Central memory CD4-positive, alpha-beta T cell (primary cell): Measurements from ENCODE around the gene OSBP2.

Experiments
- DNase-seq: peaks from one replicate; pipeline ENCODE4 v3.0.0; 2022

OSBP2 gene

DNA sequence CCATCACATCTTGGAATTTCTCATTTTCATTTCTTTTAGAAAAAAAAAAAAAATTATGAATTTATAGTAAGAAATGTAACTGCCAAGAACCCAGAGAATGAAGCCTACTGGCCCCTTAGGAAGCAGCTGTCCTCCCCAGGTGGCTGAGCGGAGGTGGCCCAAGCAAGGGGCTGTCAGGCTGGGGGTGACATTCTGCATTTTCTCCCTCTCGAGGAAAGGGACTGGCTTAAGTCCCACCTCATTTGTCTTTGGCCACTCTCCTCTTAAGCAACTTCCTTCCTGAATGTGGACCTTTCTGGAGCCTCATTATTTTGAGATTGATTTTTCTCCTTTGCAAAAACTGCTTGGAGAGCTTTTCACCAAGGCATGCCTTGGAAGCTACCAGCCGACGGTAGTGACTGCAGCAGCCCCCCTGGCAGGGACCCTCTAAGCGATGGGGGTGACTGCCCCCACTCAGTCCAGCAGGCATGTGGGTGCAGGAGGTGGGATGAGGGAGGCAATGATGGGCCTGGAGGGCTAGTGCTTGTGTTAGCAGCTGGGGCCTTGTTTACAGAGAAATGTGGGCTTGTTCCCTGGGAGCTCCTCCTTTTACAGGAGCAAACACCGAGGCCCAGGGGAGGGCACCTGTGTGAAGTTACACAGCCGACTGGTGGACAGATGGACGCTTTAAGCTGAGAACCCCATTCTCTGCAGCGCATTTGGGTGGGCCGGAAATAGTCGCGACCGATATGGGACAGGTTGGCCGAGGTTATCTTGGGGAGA is 162.2 kb downstream of the OSBP2 start:
- no peak for DNase-seq

DNA sequence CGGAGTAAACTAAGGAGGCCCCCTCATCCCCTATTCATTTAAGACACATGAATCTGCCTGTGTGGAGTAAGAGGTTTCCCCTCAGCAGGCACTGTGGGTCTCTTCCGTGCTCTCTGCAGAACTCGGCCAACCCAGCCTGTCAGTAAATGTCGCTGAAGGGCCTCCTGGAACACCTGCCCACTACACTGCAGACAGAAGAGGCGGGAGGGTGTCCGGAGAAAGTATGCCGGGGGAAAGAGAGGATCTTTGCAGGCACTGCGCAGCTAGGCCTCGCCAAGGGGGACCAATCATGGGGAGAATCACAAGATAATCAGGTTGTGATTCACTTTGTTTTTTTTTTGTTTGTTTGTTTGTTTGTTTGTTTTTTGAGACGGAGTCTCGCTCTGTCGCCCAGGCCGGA is 163.1 kb downstream of the OSBP2 start:
- DNase-seq: no peak

DNA sequence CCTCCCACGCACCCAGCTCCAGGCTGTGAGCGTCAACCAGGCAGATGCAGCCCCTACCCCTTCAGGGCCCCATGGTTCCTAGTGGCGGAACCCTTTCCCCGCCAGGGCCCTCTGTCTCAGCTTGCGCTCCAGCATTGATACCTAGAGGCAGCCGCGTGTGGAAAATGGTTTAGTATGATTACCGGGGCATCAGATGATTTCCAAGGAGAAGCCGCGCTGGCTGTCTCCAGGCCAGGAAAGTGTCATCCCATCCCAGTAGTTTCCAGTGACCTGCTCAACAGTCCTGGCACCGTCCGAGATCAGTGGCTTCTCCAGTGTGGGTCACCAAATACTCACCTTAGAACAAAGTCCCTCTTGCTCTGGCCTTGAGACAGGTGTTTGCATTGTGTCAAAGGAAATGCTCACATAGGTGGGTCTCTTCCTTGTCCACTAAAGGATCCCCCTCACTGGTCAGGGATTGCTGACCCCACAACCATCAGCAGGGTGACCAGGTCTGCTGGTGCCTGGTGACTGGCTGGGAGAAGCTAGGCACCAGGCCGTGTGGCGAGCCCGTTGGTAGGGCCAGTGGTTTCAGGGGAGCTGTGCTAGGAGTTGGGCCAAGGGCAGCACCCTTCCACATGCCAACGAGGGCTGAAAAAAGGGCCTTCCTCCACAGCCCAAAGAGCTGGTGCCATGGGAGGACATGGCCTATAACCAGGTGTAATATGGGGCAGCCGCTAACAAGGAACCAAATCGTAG is 164.5 kb downstream of the OSBP2 start:
- no peak for DNase-seq

DNA sequence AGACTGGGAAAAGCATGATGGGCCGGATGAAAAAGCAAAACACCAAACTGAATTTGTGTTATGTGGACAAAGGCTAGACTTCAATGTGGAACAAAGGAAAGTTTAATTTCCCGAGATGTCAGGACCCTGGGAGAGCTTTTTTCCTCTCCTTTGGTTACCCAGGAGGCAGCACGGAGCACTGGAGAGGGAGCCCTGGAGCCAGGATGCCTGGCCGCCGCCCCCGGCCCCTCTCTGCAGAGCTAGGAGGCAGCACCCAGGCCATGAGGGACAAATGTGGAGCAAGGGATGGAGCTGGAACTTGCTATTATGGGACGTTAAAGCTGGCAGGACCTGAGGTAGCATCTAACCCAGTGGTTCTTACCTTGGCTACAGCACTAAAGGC is 165.0 kb downstream of the OSBP2 start:
- DNase-seq: no peak

DNA sequence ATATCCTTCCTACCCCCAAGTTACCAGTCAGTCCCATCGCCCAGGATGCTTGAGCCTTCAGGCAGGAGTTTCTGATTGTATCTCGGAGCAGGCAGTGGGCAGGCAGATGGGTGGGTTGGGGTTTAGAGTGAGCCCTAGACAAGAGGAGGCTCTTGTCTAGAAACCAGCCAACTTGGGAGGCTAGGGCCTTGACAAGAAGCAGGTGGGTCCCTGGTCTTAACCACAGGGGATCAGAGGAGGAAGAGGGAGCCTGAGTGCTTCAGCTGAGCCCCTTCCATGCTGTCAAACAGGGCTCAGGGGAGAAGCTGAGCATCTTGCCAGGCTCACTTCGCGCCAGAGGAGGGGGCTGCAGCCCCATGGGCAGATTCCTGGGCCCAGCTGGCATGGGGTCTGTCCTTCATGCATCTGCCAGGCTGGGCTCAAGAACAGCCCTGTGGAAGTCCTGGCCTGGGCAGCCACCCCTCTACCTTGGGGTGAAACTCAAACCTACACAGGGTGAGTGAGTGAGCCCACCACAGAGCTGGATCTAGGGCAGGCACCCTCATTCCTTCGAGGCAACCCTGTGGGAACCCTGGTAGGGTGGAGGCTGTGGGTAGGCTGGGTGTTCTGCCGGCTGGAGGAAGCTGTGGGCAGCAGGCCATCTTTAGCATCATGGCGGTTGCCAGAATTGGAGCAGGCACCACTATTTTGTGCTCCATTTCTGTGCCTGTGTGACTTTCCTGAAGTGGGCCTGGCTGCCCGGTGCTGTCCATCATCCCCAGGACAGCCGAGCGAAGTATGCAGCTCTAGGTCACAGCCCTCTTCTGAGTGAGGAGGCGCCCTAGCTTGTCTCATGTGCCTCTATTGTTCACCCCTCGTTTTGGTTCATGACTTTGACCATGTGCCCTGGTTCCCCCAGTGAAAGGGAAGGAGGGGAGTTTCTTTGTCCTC is 165.8 kb downstream of the OSBP2 start:
- DNase-seq: no peak

DNA sequence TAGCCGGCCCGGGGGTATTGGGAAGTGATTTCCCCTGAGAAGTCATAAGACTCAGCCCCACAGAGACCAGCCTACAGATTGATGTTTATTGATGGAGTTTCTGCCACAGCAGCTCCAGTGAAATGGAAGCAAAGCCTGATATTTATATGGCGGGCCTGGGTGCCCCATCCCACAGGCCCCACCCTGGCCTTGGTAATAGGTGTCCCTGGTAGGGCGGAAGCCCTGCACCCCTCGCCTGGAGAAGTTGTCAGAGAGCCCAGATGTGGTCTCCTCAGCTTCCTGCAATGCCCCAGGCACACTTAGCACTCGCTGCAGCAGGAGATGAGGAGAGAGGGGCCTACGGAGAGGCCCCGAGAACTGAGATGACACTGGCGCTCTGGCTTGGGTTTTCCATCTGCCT is 166.5 kb downstream of the OSBP2 start:
- no peak for DNase-seq

DNA sequence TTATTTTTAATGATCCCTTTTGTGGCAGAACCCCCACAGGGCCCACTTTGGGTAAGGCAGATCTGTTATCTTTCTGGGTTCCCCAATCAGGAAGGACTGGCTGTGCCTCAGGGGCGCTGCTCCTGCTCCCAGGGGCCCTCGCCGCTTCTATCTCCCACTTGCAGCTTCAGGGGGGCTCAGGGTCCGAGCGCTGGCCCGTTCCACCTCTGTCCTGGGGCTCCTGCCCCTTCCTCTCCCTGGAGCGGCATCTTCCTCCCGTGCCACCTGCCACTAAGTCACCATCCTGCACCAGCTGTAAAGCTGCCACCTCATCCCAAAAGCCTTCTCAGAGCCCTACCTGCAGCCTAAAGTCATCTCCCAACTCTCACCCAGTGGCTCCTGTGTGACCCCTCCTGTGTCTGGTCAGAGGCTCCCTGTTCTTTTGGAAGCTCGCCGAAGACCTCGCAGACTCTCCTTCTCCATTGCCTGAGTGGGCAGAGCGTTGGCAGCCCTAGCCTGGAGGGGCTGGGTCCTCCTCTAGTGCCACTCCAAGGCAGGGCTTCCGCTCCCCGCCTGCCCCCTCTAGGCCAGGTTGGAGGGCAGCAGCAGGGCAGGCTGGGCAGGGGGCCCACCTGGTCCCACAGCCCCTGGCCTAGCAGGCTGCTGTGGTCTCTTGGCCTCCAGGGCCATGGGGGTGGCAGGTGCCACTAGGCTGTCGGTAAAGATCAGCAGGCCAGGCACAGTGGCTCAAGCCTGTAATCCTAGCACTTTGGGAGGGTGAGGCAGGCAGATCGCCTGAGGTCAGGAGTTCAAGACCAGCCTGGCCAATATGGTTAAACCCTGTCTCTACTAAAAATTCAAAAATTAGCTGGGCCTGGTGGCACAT is 167.2 kb downstream of the OSBP2 start:
- no peak for DNase-seq

DNA sequence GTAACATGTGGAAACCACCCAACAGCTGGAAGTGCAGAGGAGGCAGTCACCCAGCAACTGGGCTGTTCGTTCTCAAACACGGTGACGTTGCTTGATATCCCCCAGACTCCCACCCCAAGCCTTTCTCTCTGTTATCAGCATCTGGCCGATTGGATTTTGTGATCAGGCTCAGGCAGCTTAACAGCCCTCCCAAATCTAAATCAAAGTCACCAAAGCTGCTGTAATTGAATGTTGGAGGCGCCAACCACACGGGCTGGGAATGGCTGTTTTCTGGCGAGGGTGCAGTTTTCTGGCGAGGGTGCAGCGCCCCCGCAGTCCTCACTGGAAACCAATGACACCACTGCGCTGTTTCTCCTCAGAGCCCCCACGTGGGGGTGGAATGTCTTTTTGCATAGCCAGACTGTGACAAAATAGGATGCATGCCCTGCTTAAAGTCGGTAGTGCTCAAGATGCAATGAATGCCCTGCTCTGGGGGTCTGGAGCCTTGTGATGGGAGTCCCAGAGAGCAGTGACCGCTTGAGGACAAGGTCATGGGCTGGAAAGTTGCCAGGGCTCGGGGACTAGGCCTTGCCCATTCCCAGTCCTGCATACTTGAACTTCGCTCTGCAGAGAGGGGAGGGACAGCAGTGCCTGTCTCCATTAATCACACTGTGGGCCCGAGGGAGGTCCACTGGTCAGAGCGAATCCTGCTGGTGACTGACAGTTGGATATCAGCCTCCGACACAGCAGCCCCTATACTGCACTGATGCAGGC is 168.6 kb downstream of the OSBP2 start:
- no peak for DNase-seq

DNA sequence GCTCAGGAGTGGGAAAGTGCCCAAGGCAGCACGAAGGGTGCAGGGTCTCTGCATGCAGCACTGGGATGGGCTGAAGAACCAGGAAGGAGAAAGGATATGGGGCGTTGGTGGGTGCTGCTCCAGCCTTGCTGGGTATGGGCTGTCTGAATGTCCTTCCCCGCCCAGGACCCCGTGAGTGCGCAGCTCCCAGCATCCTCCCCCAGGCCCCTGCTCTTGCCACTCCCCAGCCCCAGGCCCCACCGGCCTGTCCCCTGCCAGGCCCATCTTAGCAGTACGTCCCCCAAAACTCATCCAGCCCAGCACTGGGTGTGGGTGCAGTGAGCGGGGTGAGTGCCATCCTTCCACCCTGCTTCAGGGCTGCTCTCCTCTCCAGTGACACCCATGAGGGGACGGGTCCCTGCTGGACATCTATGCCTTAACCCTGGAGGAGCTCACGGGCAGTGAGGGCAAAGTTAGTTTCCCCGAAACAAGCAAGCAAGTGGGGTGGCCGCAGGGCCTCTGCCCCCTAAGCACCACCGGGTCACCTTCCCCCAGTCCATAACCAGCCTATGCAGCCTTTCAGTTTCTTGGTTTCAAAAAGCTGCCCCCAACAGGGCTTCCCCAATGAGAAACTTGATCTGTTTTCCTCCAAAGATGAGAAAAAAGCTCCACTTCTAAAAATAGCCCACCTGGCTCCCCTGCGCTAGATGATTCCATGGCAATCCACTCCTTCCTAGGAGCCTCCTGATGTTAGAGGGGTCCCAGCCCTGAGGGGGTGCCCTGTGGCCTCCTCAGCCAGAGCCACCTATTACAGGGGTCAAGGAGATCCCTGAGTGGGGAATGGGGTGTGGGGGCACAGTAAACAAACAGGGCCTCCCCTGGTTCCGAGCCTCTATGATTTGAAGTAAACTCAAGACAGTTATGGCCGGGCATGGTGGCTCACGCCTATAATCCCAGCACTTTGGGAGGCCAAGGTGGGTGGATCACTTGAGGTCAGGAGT is 170.1 kb downstream of the OSBP2 start:
- no peak for DNase-seq

DNA sequence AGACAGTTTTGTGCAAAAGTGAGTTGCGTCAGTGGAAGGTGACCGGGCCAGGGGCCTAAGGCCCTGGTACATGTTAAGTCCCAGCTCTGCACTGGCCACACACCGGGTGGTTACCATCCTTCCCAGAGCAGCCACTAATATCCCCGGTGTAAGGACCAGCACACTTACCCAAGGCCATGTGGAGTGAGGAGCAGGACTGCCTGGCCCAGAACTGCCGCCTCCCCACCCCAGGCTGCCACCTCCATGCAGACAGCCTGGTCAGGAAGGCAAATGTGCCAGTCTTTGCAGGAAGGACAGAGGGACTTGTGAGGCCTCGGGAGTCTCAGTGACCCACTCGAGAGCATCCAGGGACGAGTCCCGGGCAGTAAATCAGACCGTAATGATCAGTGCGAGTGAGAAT is 171.0 kb downstream of the OSBP2 start:
- no peak for DNase-seq

DNA sequence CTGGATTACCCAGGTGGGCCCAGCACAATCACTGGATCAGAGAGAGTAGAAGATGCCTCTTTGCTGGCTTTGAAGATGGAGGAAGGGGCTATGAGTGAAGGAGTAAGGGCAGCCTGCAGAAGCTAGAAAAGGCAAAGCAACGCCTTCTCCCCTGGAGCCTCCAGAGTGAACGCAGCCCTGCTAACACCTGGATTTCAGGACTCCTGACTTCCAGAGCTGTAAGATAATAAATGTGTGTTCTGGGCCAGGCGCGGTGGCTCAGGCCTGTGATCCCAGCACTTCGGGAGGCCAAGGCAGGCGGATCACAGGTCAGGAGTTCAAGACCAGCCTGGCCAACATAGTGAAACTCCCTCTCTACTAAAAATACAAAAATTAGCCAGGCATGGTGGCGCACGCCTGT is 171.5 kb downstream of the OSBP2 start:
- no peak for DNase-seq

DNA sequence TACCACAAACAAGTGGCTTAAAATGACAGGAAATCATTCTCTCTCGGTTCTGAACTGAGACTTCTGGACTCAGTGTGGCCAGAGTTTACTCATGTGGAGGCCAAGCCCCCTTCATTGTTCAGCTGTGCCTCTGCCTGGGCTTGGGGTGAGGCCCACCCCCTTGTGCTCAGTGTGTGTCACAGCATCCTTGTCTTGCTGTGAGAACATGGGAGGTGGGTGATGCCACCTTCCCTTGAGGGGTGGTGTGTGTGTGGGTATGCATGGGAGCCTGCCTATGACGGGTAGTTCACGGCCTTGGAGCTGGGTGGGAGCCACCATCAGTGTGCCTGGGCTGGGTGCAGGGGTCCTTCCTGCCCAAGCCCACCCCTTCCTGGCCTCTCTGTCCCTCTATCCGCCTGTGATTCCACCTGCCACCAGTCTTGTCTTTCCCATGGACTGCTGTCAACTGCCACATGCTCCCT is 172.2 kb downstream of the OSBP2 start:
- no peak for DNase-seq

DNA sequence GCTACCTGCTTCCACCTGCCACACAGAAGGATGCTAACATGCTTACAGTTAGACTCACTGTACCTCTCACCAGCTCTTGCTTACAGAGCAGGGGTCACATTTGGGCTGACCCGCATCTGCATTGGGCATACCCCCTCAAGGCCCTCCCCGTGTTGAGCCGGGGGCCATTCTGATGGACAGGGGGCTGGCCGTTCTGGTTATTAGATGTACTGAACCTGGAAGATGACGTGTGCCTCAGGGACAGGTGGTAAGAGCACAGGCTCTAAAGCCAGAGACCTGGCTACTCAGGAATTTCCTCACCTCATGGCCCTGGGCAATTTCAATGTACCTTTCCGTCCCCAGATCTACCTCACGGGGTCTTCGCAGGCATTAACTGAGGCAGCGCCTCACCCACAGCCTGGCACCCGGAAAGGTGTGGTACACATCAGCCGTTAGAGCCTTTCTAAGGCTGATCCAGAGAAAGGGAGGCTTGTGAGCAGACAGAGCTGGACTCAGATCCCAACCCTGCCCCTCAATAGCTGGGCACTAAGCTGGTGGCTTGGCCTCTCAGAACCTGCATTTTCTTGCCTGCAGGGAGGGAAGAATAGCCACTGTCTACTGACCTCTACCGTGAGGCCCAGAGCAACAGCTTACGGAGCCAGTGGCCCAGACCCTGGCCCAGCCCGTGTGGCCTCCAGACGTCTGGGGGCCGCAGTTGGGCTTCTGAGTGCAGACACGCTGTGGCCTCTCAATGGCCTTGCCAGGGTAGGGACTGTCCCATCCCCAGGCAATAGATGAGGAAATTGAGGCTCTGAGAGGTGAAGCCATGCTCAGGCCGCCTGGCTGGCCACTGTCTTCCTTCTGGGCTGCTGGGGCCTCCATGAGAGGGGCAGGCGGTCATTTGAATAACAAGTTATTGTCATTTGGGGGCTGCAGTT is 173.3 kb downstream of the OSBP2 start:
- DNase-seq: no peak

DNA sequence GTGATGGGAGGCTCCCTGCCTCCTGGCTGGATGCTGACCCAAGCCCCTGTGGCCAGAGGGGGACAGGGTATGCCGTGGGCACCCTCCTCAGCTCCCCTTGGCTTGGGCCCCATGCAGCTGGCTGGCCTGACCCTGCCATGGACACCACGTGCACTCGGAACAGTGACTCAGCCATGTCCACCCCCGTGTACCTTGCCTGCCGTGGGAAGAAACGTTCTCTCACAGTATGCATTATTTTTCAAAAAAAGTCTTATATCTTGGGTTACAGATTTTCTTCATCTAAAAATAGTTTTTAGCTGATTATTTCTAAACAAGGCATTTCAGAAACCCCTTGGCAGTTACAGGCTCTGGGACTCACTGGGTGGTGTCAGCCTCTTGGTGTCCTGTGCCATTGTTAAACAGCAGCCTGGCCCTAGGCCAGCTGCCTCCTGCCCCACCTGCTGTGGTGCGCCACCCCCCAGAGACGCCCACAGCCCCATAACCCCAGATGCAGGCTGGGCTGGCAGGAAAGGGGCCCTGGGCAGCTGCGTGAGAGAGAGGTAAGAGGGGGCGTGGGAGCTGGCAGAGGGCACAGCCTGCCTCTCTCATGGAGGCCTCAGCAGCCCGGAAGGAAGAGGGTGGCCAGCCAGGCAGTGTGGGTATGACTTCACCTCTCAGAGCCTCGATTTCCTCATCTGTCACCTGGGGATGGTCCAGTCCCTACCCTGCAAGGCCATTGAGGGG is 174.2 kb downstream of the OSBP2 start:
- DNase-seq: no peak

DNA sequence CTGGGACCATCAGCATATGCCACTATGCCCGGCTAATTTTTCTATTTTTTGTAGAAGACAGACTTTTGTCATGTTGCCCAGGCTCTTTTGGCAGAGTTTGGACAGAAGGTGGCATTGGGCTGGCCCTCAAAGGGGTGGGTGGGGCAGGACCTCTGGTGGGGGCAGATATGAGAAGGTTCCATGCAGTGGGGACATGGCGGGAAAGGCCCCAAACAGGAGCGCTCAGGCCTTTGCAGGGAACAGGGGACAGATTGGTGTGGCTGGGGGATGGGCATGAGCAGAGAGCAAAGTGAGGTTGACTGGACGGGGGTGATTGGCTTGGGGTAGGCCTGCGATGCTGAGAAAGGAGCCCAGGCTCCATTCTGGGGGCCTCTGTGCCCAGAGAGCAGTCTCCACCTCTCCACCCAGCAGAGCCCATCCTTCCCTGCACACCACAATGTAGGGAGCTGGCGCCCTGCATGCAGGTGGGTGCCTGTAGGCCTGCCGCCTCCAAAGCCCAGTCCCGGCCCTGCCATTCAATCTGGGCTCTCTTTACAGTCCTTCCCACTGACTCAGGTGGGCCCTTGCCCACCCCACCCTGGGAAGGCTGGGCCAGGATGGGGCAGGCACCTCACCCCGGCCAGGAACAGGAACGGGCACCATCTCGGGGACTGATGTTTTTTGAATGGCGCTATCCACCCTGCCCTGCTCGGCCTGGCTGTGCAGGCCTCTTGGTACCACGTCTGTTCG is 175.2 kb downstream of the OSBP2 start:
- DNase-seq: no peak

DNA sequence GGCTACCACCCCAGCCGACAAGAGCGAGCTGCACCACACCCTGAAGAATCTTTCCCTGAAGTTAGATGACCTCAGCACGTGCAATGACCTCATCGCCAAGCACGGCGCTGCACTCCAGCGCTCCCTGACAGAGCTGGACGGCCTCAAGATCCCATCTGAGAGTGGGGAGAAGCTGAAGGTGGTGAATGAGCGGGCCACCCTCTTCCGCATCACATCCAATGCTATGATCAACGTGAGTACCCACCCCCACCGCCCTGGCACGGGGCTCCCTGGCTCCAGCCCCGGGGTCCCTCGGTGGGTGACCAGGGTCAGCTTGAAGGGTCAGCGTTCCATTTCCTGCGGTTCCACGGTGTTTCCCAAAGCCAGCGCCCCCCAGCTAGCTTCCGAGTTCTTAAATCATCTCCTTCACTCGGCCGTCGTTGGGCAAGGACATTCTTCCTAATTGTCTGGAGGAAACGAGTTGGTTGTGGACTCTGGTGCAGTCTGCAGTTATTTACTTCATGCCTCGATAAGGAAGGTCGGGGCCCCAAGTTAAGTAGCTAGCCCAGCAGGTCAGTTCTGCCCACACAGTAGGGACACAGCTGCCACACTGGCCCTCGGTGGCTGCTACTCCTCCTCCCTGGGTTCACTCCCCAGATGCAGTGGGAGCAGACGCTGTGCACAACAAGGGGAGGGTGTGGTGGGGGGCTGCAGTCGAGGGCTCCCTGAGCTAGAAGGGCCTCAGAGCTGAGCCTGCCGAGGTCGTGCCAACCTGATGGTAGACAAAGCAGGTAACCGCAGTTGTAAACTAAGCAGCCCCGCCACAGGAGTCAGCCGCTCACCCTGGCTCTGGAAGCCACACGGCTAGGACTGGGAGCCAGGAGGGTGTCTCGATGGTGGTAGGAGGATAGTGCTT is 176.0 kb downstream of the OSBP2 start:
- DNase-seq: no peak
